ENCODE results near the gene GP9.
A peak's percentile ranks its signal among the peaks of the same experiment; 100 is the strongest.

GP9 gene

GRCh38 chr3:129060276-129061022 is at the start of gene GP9:
Gene GP9, plus strand, starts transcription at chr3:129060779. Its CDS starts 961 bp downstream, at chr3:129061740.
- no peak for DNase-seq

DNA sequence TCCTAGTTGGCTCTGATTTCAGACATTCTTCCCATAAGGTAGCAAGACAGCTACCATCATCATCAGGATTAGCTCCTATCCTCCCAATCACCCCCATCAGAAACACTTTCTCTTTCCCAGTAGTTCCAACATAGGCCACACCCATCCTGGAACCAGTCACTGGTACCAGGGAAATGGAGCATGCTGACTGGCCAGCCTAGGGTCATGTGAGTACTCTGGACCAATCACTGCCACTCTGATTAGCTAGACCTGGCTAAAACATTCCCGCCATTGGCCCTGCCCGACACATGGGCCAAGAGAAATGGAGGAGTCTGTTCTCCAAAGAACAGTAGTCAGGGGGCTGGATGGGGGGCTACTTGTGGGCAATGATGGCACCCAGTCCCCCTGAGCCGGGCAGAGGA is 47.1 kb upstream of the GP9 start:
- DNase-seq: no peak

DNA sequence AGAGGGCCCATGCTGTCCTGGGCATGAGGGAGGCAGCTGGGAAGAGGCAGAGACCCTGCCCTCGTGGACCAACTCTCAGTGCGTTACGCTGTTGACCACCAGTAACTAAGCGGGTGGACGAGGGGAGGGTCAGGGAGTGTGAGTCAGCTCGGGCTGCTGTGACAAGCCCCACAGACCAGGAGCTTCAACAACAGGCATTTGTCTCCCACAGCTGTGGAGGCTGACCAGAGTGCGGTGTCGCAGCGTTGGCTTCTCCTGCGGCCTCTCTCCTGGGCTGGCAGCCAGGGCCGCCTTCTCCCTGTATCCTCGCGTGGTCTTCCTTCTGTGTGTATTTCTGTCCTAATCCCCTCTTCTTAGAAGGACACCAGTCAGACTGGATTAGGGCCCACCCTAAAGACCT is 46.4 kb upstream of the GP9 start:
- no peak for DNase-seq

DNA sequence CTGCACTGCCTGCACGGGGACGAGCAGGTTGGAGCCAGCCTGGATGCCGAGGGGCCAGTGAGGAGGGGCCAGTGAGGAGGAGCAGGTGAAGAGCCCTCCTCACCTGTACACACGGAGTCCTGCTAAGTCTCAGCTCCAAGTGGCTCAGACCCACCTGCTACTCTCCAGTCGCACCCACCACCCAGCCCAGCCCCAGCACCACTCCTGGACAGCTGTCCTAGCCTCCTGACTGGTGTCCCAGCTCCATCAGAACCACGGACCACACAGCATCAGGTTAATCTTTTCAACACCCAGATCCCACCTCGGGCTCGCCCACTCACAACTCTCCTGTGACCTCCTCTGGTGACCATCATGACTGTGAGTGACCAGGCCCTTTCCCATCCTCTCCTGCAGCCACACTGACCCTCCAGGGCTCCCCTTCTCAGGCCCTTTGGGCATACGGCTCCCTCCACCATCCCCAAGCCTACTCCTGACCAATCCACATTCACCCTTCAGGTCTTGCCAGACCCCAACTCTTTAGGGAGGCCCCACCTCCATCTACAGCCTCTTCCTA is 45.7 kb upstream of the GP9 start:
- no peak for DNase-seq

- no peak for DNase-seq
Measured at GRCh38 chr3:129015388-129016105, 45.0 kb upstream of the GP9 start.

DNA sequence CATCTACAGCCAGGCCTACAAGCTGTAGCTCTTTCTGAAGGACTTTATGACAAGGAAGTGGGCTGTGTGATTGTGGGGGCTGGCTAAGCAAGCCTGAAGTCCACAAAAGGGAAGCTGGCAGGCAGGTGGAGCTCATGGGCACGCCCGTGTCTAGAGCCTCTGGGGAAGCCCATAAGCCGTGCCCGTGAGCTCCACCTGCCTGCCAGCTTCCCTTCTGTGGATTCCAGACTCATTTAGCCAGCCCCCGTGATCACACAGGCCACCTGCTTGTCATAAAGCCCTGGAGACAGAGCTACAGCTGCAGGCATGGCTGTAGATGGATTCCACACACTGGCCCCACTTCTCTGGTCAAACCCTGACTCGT is 44.2 kb upstream of the GP9 start:
- DNase-seq: peak; percentile 70

DNA sequence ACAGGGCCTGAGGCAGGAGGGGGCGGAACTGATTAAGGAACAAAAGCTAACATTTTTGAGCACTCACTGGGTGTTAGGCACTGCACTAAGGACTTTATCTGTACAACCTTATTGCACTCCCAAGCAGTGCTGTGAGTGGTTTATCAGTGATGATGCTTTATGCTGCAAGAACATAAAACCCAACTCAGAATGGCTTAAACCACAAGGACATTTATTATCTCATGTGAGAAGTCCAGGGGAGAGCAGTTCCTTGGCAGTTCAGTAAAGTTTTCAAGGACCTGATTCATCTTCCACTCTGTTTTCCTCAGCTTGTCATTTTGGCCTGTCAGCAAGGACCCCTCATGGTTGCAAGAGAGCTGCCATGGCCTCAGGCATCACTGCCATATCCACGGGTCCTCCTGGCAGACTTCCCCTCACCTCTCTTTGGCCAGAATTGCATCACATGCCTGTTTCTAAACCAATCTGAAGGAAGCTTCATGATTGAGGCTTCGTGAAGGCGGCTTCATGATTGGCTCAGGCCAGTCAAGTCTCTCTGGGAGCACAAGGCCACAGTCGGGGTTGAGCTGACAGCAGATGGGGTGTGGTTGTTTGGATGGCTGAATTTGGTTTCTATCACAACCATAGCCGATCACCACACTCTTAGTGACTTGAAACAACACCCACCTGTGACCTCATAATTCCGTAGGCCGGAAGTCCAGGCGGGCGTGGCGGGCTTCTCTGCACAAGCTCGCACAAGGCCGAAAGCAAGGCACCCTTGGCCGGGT is 43.7 kb upstream of the GP9 start:
- DNase-seq: no peak

GRCh38 chr3:129017484-129017899 is 43.1 kb upstream of the GP9 start:
- no peak for DNase-seq

DNA sequence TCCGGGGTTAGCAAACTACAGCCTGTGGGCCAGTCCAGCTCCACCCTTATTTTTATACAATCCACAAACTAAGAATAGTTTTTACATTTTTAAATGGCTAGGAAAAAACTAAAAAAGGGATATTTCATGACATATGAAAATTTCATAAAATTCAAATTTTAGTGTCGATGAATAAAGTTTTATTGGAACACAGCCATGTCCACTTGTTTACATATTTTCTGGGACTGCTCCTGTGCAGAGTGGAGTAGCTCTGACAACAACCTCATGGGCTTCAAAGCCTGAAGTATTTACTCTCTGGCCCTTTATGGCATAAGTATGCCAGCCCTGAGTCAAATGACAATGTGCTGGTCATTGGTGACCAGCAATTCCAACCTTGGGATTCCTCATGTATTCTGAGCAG is 42.3 kb upstream of the GP9 start:
- no peak for DNase-seq

DNA sequence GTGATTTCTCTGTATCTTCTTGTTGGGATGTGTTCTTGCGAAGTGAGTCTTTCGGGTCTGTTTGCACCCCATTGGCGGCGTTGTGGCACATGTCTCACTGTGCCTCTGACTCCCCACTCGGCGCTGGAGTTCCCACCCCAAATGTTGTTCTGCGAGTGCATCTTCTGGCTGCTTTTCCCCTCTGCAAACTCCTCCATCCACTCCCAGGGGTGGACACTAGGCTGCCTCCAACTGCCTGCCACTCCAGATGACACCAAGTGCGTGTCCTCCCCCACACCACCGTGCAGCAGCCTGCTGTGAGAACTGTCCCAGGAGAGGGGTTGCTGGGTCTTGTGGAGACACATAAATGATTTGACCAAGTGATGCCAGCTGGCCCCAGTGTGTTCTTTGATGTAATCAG is 41.8 kb upstream of the GP9 start:
- no peak for DNase-seq

DNA sequence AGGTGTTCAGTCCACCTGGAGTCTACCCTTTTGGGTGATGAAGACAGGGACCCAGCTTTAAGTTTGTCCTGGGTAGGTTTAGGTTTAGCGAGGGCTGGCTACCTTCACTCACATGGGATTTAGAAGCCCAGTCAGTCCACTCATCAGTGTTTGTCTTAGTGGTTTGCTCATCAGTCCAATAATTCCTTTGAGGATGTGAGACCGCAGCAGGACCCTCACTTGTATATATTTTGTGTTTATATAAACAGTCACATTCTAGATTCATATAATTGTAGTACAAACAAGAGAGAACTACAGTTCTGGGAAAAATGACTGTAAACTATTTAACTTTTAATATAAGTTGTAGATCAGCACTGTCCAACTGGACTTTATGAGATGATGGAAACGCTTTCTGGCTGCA is 41.3 kb upstream of the GP9 start:
- DNase-seq: no peak

DNA sequence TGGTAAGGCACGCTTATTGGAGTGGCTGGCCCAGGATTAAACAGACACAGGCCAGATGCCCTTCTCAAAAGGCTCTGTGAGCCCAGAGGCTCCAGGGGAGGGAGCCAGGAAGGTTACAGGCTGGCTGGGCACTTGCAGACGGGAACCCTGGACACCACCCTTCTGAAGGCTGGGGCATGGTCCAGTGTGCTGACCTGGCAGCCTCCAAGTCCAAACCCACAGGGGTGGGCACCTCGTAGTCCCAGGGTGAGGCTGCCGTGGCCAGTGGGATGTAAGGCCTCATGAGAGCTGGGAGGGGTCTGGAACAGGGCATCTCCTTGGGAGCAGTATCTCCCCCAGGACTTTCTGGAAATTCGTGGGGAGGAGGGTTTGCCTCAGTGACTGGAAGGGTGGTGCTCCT is 39.9 kb upstream of the GP9 start:
- no peak for DNase-seq

- DNase-seq: no peak
Measured at GRCh38 chr3:129021140-129021551, 39.4 kb upstream of the GP9 start.

DNA sequence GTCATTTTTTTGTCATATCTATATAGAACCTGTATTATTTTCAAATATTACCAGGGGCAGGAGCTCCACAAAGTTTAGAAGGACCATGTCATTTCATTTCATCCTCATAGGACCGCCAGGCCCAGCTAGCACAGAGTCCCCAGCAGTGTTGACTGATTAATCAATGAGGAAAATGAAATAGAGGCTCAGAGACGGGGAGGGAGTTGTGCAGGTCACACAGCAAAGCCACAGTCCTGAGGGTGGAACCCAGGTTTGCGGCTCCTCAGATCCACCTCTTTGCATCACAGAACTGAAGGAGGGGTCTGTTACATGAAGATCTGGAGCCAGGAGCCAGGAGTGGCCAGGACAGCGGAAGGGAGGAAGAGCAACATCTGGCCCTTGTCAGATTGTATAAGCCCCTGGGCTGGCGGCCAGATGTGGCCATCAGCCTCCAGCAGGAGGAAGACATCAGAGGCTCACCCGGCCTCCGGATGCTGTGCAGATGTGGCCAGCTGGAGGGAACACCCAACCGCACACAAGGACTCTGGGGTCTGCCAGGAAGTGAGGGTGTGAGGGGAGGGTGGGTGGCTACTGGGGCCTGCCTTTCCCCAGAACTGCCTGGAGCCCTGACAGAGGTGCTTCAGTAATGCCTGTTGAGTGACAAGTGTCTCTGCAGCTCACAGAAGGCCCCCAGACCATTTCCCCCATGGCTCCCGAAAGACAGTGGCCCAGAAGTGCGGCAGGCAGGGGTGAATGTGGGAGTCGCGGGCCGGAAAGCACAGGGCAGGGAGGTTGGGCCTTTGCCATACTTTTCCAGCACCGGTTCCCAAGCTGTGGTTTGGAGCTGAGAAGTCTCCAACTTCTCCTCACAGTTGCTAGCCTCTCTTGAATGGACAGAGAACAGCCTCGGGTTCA is 38.2 kb upstream of the GP9 start:
- DNase-seq: no peak

GRCh38 chr3:129023008-129023358 is 37.6 kb upstream of the GP9 start:
- DNase-seq: no peak

DNA sequence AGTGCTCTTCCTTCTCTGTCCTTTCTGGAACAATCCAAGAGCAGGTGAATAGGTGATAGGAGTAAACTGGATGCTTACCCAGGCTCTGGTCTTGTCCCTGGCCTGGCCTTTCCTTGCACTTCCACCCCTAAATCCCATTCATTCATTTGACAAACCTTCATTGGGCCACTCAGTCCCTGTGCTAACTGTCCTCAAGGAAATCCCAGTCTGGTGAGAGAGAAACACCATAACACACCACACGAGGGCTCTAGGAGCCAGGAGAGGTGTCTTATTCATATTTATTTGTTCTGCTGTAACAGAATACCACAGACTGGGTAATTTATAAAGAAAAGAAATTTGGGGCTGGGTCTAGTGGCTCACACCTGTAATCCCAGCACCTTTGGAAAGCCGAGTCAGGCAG is 36.7 kb upstream of the GP9 start:
- no peak for DNase-seq

GRCh38 chr3:129025108-129025507 is 35.5 kb upstream of the GP9 start:
- no peak for DNase-seq

DNA sequence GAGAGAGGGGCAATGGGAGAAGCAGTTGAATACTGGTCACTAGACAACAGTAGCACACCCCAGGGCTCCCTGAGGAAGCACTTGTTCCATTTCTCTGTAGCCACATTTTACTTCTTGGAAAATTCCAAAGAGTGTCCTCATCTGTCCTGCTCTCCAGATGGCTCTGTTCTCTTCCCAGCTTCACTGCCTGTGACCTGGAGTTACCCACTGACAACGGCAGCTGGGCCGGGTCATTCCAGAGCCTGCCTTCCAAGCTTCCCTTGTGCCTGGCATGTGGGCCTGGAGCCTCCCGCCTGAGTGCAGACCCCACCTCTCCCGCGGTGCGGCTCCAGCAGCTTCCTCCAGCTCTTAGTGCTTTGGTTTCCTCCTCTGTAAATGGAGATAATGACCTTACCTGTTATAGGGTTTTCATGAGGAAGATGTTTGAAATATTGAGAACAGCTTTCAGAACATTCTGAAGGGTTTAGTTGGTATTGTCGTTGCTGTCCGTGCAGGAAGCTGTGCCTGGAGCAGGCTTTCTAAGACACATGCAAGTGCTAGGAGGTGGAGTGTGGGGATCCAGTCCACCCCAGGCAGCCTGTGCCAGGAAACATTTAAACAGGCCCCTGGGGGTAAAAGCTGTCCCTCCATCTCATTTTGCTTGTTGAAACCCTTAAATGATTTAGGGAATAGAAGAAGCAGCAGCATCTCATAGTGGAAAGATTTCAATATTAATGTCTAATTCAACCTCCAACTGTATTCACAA is 34.7 kb upstream of the GP9 start:
- DNase-seq: no peak

DNA sequence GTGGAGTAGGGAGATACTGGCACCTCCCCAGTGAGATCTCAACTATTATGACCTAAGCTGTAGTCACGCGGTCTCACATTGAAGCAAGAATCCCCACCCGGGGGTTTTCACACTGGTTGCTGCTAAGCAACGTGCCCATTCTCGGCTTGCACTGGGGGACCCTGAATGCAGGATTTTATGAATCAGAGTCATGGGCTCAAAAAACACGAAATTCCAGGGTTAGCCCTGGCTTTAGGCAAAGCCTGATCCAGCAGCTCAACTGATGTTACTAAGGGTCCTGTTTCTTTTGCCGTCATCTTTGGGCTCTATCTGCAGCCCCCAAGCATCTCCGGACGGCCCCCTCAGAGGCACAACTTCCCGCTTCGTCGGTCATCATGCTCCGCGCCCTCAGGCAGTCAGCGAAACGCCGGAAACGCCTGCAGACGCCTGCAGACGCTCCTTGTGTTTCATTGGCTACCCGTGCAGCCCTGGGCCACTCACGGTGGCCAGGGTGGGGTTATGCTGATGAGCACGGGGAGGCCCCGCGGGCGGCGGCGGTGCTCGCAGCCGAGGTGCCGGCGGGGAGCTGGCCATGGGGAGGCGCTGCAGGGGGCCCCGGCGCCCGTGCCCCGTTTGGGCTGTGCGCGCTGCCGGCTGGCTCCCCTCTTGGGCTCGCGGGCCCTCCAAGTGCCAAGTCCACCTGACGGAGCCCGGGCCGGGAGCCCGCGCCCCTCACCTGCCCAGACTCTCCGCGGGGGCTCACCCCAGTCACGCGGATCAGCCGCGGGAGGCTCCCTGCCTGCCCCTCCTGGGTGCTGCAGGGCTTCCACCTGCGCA is 33.6 kb upstream of the GP9 start:
- peak; percentile 89 for DNase-seq

DNA sequence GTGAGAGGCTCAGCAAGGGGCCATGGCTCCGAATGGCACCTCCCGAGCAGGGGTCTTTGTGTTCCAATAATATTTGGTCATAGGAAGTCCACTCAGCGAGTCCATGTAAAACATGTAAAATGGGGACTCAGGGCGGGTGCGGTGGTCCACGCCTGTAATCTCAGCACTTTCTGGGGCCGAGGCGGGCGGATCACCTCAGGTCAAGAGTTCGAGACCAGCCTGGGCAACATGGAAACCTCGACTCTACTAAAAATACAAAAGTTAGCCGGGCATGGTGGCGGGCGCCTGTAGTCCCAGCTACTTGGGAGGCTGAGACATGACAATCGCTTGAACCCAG is 33.1 kb upstream of the GP9 start:
- DNase-seq: no peak

GRCh38 chr3:129028866-129029265 is 31.7 kb upstream of the GP9 start:
- no peak for DNase-seq

Measured in NCI-H2171 (cell line).